ENCODE data around the gene MMADHC.

The MMADHC gene

DNA sequence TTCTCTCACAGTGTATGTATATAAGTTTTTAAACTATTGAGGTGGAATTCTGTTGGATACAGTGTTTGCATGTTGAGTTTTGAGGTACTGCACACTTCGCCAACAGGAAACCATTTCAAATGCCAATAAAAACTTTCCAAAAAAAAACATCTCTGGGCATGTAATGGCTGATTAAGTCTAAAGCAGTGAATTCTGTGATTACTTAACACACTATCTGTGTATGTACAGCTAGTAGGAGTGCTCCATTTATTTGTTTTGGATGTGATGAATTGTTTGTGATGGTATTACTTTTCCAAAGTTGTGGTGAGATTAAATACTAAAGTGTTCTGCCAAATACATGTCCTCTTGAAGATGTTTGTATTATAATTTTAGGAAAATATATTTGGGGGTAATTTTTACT is 31.1 kb downstream of the MMADHC start:
- no peak for DNase-seq (ENCODE audit: low read depth in 2 of 2)

DNA sequence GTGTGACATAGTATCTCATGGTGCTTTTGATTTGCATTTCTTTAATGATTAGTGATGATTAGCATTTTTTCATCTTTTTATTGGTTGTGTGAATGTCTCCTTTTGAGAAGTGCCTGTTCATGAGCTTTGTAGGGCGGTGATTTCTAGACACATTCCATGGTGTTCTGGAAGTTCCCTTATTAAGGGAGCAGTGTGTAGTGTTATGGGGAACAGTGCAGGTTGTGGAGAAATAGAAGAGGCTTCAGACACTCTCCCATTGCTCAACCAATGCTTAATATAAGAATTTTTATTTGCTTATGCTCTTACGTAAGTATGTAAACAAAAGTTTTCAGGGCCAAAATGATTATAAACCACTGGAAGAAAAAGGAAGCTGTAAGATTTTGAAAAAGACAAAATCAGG is 34.7 kb downstream of the MMADHC start:
- no peak for DNase-seq (ENCODE audit: low read depth in 2 of 2)

DNA sequence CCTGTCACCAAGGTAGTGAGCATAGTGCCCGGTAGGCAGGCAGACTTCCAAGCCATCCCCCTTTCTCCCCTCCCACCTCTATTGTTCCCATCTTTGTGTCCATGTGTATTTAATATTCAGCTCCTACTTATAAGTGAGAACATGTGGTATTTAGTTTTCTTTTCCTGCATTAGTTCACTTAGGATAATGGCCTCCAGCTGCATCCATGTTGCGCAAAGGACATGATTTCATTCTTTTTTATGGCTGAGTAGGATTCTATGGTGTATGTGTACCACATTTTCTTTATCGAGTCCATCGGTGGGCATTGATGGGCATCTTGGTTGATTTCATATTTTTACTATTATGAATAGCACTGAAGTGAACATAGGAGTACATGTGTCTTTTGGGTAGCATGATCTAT is 35.3 kb downstream of the MMADHC start:
- DNase-seq (ENCODE audit: low read depth in 2 of 2), result no peak

DNA sequence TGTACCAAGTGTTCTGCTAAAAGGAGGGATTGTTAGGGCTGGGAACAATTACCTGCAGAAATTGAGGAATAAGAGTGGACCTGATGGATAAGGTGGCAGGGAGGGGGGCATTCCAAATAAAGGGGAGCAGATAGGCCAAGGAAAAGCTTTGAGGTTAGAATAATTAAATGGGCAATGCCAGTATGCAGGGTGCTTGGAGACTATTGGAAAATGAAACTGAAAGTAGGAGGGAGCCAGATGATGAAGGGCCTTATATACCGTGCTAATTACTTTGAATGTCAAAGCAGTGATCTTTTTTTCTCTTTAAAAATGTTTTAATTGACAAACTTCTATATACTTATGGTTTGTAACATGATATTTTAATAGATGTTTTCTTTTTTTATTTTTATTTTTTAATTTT is 42.9 kb downstream of the MMADHC start:
- DNase-seq (ENCODE audit: low read depth in 2 of 2), result no peak

DNA sequence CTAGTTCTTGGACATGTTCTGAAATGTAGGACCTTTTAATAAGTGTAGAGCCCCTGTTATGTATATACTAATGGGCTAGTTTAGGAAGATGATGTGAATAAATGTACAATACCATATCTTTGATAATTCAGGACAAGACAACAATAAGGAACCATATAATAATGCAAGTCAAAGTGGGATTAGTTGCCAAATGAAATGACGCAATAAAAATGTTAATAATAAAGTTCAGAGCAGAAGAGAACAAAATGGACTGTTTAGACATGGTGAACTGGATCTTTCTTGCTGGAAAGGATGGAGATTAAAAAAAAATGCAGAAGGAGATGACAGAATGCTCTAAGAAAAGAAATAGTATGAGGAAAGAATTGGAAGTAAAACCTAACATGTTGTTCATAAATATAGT is 43.7 kb downstream of the MMADHC start:
- no peak for DNase-seq (ENCODE audit: low read depth in 2 of 2)

DNA sequence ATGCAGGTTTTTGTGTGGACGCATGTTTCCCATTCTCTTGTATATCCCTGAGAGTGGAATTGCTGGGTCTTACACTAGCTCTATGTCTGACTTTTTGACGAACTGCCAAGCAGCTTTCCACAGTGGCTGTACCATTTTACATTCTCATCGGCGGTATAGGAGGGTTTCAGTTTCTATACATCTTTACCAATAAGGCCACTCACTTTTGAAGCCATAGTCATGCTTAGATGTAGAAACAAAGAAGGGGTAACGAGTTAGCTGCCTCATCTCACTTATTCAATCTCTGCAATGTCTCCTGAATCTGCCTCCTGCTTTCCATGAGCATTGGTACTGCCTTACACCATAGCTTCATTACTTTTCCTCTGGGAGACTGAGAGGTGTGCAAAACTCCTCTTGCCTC is 47.4 kb downstream of the MMADHC start:
- no peak for DNase-seq (ENCODE audit: low read depth in 2 of 2)

DNA sequence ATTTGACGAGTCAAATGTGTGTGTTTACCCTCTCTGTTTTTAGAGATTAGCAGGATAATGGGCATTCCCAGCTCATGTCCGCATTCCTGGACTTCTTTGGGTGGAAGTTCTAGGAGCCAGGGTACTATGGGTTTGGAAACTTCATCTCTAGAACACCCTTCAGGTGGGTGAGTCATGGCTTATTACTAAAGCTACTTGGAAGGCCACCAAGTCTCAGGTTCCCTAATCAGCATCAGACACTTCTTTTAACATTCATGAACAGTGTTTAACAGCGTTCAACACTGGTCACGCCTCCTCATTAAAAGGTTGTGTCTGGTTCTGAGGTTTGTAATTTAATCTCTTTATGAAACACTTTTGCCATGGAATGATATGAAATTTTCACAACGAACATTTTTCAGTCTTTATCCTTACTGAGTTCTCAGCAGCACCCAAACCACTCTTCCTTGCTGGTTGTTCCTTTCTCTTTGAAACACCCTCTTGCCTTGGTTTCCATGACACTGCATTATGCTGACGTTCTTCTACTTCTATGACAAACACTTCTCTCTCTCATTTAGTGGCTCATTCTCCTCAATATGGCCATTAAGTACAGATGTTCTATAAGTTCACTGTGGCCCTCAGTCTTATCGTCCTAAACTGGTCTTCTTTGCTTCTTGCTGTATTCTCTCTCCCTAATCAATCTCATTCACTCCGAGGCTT is 49.3 kb downstream of the MMADHC start:
- no peak for DNase-seq (ENCODE audit: low read depth in 2 of 2)

DNA sequence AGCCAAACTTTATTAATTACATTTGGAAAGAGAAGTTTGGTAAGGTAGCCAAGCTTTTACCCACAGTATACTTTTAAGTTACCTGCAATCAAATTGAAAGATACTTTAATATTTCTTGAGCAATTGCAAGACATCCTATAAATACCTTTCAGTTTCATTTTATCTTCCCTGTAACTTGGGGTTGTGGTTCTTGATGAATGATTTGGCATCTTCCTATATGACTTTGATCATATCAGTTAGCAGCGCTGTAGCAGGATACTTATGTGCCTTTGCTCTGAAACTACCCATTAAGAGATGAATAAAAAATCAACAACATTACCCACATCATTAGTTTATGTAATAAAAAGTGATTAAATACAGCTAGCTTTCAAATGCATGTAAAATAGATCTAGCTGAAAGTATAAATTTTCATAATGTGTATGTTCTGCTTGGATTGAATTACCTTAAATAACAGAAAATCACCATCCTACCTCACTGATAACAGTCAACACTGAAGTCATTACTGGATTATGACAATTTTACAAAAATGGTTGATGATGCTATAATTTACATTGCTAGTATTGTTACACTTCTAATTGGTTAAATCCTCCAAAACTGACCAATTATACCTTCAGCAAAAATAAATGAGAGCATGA is 50.4 kb downstream of the MMADHC start:
- no peak for DNase-seq (ENCODE audit: low read depth in 2 of 2)

DNA sequence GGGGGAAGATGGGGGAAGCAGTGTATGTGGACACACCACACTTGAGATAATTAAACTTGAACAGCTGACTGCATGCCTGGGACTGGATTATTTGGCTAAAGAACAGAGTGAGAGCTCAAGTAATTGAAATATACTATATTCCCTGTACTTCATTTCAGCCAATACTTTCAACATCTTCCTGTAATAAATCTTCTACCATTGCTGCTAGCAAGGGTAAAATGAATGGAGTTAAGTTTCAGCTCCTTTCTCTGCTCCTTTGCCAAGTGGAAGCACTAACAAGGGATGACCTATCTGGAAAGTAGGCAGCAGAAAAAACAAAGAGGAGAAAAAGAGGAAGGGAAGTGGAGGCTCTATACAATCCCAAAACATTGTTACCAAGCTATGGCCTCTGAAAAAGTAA is 50.9 kb downstream of the MMADHC start:
- DNase-seq (ENCODE audit: low read depth in 2 of 2), result peak; percentile 18 to 23

DNA sequence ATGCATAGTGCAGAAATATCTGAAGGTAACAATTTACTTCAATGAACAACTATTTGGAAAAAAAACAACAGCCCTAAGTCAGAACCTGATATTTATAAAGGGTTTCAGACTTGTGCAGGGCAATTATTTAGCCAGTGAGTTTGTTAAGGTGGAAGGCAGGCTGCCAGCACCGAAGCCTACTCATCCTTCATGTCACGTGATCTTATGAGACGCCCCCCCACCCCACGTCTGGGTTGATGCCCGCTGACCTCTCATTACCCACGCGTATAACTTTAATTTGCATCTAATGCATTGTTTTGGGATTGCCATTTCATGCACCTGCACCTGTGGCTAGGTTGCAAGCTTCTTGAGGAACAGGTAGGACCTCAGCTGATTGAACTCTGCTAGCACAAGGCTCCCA is 52.9 kb downstream of the MMADHC start:
- DNase-seq (ENCODE audit: low read depth in 2 of 2), result no peak

DNA sequence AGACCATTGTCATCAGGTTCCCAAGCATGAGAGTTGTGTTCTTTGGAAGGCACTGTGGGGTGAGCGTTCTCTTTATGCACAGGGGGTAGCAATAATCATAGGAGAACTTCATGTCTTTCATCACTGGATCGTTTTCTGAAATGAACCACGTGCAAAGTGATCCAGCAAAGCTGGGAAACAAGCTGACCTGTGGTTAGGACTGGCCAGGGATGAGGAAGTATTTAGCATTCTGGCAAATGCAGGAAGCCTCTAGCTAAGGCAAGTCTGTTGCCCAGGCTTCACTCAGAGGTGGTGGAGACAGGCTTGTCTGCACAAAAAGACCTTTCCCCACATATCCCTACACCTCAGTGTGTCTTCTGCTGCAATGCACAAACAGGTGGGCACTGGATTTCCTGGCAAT is 58.6 kb downstream of the MMADHC start:
- no peak for DNase-seq (ENCODE audit: low read depth in 2 of 2)

DNA sequence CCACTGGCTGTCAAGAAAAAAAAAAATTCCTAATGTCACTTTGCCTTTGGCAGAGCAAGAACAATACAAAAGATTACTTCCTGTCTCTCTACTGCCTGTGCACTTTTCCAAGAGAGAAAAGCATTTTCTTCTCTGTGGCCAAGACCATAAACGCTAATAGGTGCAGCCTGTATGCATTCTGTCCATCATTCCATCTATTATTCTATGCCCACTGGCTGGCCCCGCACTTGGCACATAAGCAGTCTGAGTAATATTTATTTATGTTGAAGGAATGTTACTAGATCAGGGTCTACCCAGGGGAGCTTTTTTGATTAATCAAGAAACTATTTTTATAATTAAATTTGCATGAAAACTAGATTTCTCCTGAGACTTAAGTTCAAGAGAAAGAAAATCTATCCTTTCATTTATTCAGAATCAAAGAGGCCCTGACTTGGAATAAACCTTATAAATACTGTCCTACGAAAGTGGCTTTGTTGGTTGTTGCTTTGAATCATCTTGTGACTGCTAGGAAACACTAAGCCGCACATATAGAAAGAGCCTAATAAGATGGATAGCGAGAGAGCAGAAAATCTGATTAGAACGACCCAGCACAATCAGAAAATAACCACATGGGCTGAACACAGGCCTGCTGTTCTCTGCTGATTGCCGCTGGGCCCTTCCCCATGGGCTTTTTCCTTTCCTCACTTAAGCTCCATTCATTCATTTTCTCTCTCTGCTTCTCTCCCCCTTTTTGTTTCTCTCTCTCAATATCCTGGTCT is 59.4 kb downstream of the MMADHC start:
- no peak for DNase-seq (ENCODE audit: low read depth in 2 of 2)

DNA sequence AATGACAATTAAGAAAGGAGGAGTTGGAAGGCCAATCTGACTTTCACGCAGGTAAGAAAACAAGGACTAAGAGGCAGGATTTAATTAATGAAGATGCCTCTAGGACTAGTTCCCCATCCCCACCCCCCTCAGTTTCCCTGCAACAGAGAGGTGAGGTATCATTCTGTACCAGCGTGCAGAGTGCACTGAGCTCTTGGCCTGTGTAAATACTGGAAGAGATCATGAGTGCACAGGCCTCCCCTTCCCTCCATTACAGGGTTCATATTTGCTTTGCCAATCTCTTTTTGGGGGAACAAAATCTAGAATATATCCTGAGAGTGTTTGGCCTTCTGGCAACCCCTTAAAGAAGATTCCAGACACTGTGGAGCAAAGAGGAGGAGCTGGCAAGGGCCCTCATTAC is 60.9 kb downstream of the MMADHC start:
- no peak for DNase-seq (ENCODE audit: low read depth in 2 of 2)

DNA sequence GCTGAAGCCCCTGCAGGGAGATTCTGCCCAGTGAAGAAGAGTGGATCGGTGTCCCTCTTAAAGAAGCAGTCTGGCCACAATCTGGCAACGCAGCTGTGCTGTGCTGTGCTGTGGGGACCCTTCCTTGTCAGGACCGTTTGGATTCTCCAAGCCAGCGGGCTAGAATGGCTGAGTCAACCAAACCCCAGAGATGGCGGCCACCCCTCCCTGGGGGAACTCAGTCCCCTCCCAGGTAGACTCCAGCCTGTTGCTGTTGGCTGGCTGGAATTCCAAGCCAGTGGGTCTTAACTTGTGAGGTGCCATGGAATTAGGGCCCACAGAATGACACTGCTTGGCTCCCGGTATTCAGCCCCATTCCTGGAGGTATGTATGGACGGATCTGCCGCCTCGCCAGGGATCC is 62.3 kb downstream of the MMADHC start:
- DNase-seq (ENCODE audit: low read depth in 2 of 2), result no peak

Measured in fibroblast of skin of left quadriceps (primary cell).